ENCODE data around the gene KLK5.

DNA sequence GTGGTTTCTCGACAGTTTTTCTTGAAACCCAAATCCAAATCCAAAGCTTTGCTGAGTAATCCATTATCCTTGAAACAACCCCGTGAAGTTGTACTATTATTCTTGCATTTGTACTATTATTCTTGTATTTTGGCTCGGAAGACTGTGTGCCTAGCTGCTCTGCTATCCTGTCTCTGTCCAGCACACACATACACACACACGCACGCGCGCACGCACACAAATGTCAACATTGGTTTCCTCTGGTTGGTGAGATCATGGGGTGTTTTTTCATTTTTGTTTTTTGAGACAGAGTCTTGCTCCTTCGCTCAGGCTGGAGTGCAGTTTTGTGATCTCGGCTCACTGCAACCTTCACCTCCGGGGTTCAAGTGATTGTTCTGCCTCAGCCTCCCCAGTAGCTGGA is 26.7 kb downstream of the KLK5 start:
- TF ChIP-seq, protein P1, sequence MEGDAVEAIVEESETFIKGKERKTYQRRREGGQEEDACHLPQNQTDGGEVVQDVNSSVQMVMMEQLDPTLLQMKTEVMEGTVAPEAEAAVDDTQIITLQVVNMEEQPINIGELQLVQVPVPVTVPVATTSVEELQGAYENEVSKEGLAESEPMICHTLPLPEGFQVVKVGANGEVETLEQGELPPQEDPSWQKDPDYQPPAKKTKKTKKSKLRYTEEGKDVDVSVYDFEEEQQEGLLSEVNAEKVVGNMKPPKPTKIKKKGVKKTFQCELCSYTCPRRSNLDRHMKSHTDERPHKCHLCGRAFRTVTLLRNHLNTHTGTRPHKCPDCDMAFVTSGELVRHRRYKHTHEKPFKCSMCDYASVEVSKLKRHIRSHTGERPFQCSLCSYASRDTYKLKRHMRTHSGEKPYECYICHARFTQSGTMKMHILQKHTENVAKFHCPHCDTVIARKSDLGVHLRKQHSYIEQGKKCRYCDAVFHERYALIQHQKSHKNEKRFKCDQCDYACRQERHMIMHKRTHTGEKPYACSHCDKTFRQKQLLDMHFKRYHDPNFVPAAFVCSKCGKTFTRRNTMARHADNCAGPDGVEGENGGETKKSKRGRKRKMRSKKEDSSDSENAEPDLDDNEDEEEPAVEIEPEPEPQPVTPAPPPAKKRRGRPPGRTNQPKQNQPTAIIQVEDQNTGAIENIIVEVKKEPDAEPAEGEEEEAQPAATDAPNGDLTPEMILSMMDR (IDR thresholded peaks at IDR 0.05), result no peak
- no peak for TF ChIP-seq POLR2A (IDR thresholded peaks at IDR 0.05)

All from Peyer's patch (tissue), 4 donors.